GM12878 (cell line): ENCODE results near the gene TRAF3IP3. TPM values are rescaled to one million over a fixed set of nuclear protein-coding genes. Genes with fewer than 3 reads are reported as not detected.

Experiments used
- ATAC-seq: fragments of 200-7000 bp; cut with Tn5 transposase; 3 replicates; pipeline ENCODE4 v1.9.1; 2020; ENCODE audit warnings: mild to moderate bottlenecking, moderate library complexity
- BruUV-seq: library from RNA; stranded (reverse); fragments of 400-500 nt; replicated peaks from 2 replicates; lab custom pipeline; 2021; lab: Mats Ljungman, UMichigan
- CTCF ChIA-PET: fragments of 300-600 bp; sonication (Branson Sonifier 250); formaldehyde crosslinking; extraction: SDS; loops from one replicate; lab custom pipeline; 2021; ENCODE audit warnings: inconsistent platforms; lab: Yijun Ruan, JAX
- POLR2A ChIA-PET: fragments of 350-600 bp; formaldehyde crosslinking; extraction: SDS; loops from one replicate; lab custom pipeline; 2021; ENCODE audit warnings: inconsistent platforms; lab: Charles Lee
- RAD21 ChIA-PET: fragments of 300-600 bp; sonication (Branson Sonifier 250); formaldehyde crosslinking; loops from one replicate; lab custom pipeline; 2023; ENCODE audit warnings: antibody characterized with exemption; ENCODE audit not compliant: unreplicated experiment; lab: Charles Lee
- SMC1A ChIA-PET: fragments of 300-600 bp; sonication (Branson Sonifier 250); formaldehyde crosslinking; loops from one replicate; lab custom pipeline; 2023; ENCODE audit not compliant: unreplicated experiment, uncharacterized antibody; lab: Charles Lee
- DNase-seq: peaks from one replicate; pipeline ENCODE4 v3.0.0-alpha.2; 2011; ENCODE audit warnings: low read depth, low spot score
- FAIRE-seq: peaks from 3 replicates; lab custom pipeline; 2011; peaks lifted over from hg19 to GRCh38; lab: Jason Lieb, UNC
- H2AFZ ChIP-seq: 2 replicates; pipeline ENCODE4 v1.6.0; 2011; ENCODE audit warnings: low read depth, low read length, control low read depth; ENCODE audit not compliant: control insufficient read depth
- H3K27ac ChIP-seq: 2 replicates; pipeline ENCODE4 v1.5.1; 2011; ENCODE audit warnings: control low read depth; ENCODE audit not compliant: control insufficient read depth, insufficient read depth
- H3K27me3 ChIP-seq, 2 experiments: replicated peaks in 1 of 2; 2 replicates each; pipeline versions ENCODE4 v1.6.0 to v1.6.1; 2011; ENCODE audit warnings: low read length in 1 of 2; ENCODE audit not compliant: control insufficient read depth in 2 of 2, insufficient read depth in 2 of 2
- H3K36me3 ChIP-seq, 2 experiments: 2 replicates each; pipeline ENCODE4 v1.5.1; 2011; ENCODE audit warnings: low read length in 1 of 2; ENCODE audit not compliant: control insufficient read depth in 2 of 2, insufficient read depth in 2 of 2
- H3K4me1 ChIP-seq: 2 replicates; pipeline ENCODE4 v1.6.1; 2011; ENCODE audit warnings: mild to moderate bottlenecking, low read length, moderate library complexity, mixed read lengths; ENCODE audit not compliant: control insufficient read depth, insufficient read depth
- H3K4me2 ChIP-seq: 2 replicates; pipeline ENCODE4 v1.6.0; 2011; ENCODE audit warnings: control low read depth; ENCODE audit not compliant: control insufficient read depth, insufficient read depth
- H3K4me3 ChIP-seq: fragments of 200-600 bp; sonication (generic); 2 replicates; pipeline ENCODE4 v1.5.1; 2016
- H3K79me2 ChIP-seq: 2 replicates; pipeline ENCODE4 v1.6.0; 2011; ENCODE audit warnings: low read length; ENCODE audit not compliant: control insufficient read depth, insufficient read depth
- H3K9ac ChIP-seq: 2 replicates; pipeline ENCODE4 v1.8.0; 2011; ENCODE audit warnings: low read length, control low read depth, mixed read lengths; ENCODE audit not compliant: control insufficient read depth, insufficient read depth
- H3K9me3 ChIP-seq: replicated peaks from 3 replicates; pipeline ENCODE4 v1.5.1; 2011; ENCODE audit warnings: mild to moderate bottlenecking, low read length; ENCODE audit not compliant: control insufficient read depth, insufficient read depth
- H4K20me1 ChIP-seq: 2 replicates; pipeline ENCODE4 v1.6.0; 2011; ENCODE audit not compliant: control insufficient read depth, insufficient read depth
- BHLHE40 ChIP-seq, 2 experiments: fragments of 450-650 bp in 1 of 2; IDR thresholded peaks; 2 replicates each; pipeline ENCODE4 v1.6.1; 2011 to 2017; ENCODE audit warnings: low read depth in 2 of 2, borderline replicate concordance in 1 of 2, improper control_type of control experiment in 1 of 2, low read length in 1 of 2, mild to moderate bottlenecking in 1 of 2
- CBX3 ChIP-seq: fragments of 200-600 bp; sonication (generic); IDR thresholded peaks from 2 replicates; pipeline ENCODE4 v1.6.1; 2016; ENCODE audit warnings: low read depth, borderline replicate concordance
- CHD2 ChIP-seq: IDR thresholded peaks from 2 replicates; pipeline ENCODE4 v1.6.1; 2011; ENCODE audit warnings: low read depth, low read length, improper control_type of control experiment, borderline replicate concordance
- CTCF ChIP-seq, 3 experiments: IDR thresholded peaks in 2 of 3; conservative IDR thresholded peaks in 1 of 3; 2 replicates each; pipeline ENCODE4 v1.5.1; 2011; ENCODE audit warnings: low read depth in 3 of 3, low read length in 3 of 3, mild to moderate bottlenecking in 3 of 3, control low read depth in 2 of 3, moderate library complexity in 2 of 3, inconsistent platforms in 1 of 3, mixed read lengths in 1 of 3; ENCODE audit not compliant: control insufficient read depth in 2 of 3, insufficient read depth in 1 of 3; ENCODE audit errors: extremely low read depth in 1 of 3
- FOXM1 ChIP-seq: IDR thresholded peaks from 2 replicates; pipeline ENCODE4 v1.6.1; 2012; ENCODE audit warnings: low read depth, mild to moderate bottlenecking, inconsistent platforms, low read length, moderate library complexity
- IKZF1 ChIP-seq: fragments of 450-650 bp; conservative IDR thresholded peaks from 2 replicates; pipeline ENCODE4 v1.6.1; 2017; ENCODE audit warnings: antibody characterized with exemption, mild to moderate bottlenecking
- IRF5 ChIP-seq: fragments of 450-650 bp; IDR thresholded peaks from 2 replicates; pipeline ENCODE4 v1.6.1; 2017; ENCODE audit warnings: borderline replicate concordance
- NKRF ChIP-seq: fragments of 450-650 bp; conservative IDR thresholded peaks from 2 replicates; pipeline ENCODE4 v1.6.1; 2017; ENCODE audit warnings: mild to moderate bottlenecking, moderate library complexity
- NR2C1 ChIP-seq: fragments of 450-650 bp; IDR thresholded peaks from 2 replicates; pipeline ENCODE4 v1.6.1; 2017; ENCODE audit warnings: antibody characterized with exemption, mild to moderate bottlenecking, moderate library complexity
- NR2F1 ChIP-seq: fragments of 450-650 bp; conservative IDR thresholded peaks from 2 replicates; pipeline ENCODE4 v1.6.1; 2017; ENCODE audit warnings: mild to moderate bottlenecking
- RELA ChIP-seq: fragments of 450-650 bp; IDR thresholded peaks from 2 replicates; pipeline ENCODE4 v1.8.0; 2014; ENCODE audit warnings: borderline replicate concordance; ENCODE audit not compliant: partially characterized antibody
- SIN3A ChIP-seq: IDR thresholded peaks from 2 replicates; pipeline ENCODE4 v1.6.1; 2012; ENCODE audit warnings: low read depth, low read length, improper control_type of control experiment
- SMAD1 ChIP-seq: fragments of 450-650 bp; IDR thresholded peaks from 2 replicates; pipeline ENCODE4 v1.6.1; 2018; ENCODE audit warnings: mild to moderate bottlenecking, low read depth; ENCODE audit not compliant: partially characterized antibody
- SMARCA5 ChIP-seq: fragments of 450-650 bp; IDR thresholded peaks from 2 replicates; pipeline ENCODE4 v1.6.1; 2017; ENCODE audit warnings: mild to moderate bottlenecking
- STAT1 ChIP-seq: fragments of 450-650 bp; conservative IDR thresholded peaks from 2 replicates; pipeline ENCODE4 v1.6.1; 2014; ENCODE audit warnings: antibody characterized with exemption, mild to moderate bottlenecking
- TCF7 ChIP-seq: IDR thresholded peaks from 2 replicates; pipeline ENCODE4 v1.6.1; 2014; ENCODE audit warnings: antibody characterized with exemption, borderline replicate concordance
- USF1 ChIP-seq: IDR thresholded peaks from 2 replicates; pipeline ENCODE4 v1.6.1; 2011; ENCODE audit warnings: borderline replicate concordance, low read depth, mild to moderate bottlenecking, moderate library complexity, mixed read lengths, low read length; ENCODE audit not compliant: insufficient read depth; ENCODE audit errors: extremely low read length
- YY1 ChIP-seq: IDR thresholded peaks from 2 replicates; pipeline ENCODE4 v1.6.1; 2011; ENCODE audit warnings: low read depth, mild to moderate bottlenecking, low read length
- ZNF622 ChIP-seq: fragments of 450-650 bp; IDR thresholded peaks from 2 replicates; pipeline ENCODE4 v1.6.1; 2017; ENCODE audit warnings: mild to moderate bottlenecking, inconsistent platforms
- WGBS: methylation state at CpG from one replicate; pipeline ENCODE4 v1.1.6; 2016; ENCODE audit warnings: low lambda C conversion rate; ENCODE audit not compliant: insufficient replicate concordance, insufficient coverage; ENCODE audit errors: missing lambda C conversion rate; 5-methylcytosine and 5-hydroxymethylcytosine counted together
- in situ Hi-C: fragments of 300-500 bp; cut with MboI; formaldehyde crosslinking; loops from 9 replicates; pipeline ENCODE4 v1.14.3; 2018; ENCODE audit warnings: mixed read lengths
- intact Hi-C: fragments of 100-400 bp; cut with micrococcal nuclease; formaldehyde crosslinking; loops from one replicate; pipeline ENCODE4 v1.14.2; 2022; ENCODE audit not compliant: unreplicated experiment
- polyA plus RNA-seq, 11 experiments: library from polyadenylated mRNA; depleted of rRNA in 4 of 11; unstranded in 6 of 11; stranded (reverse) in 5 of 11; fragments of >200 nt; fragmentation: Nextera tagmentation in 4 of 11; fragmentation: Illumina TruSeq in 1 of 11; extraction: Ambion mirVana in 4 of 11; extraction: Trizol in 1 of 11; gene quantifications; 1 replicate in 1 of 11; 2 replicates in 10 of 11; pipeline versions ENCODE4 v1.2.1 to v1.2.3, GENCODE V29; 2011 to 2016; ENCODE audit warnings: inconsistent platforms in 2 of 11, missing spikeins in 2 of 11, low read depth in 1 of 11
- total RNA-seq, 4 experiments: library from RNA; depleted of rRNA in 3 of 4; stranded (reverse); fragments of >200 nt in 3 of 4; fragmentation: Illumina TruSeq in 1 of 4; extraction: Trizol in 1 of 4; gene quantifications; 2 replicates each; pipeline versions ENCODE4 v1.2.1 to v1.2.3, GENCODE V29; 2013 to 2021

The TRAF3IP3 gene
- total and polyA plus RNA-seq, 10 of the 15 experiments (the other 5 are each of a cell fraction or from before 2014, with no cell fraction given) = 61.6 to 121 (median 96.5) TPM

GRCh38 chr1:209752890-209753289 lies 3.0 kb upstream of the TRAF3IP3 start:
- Histone ChIP-seq H3K27ac (no peak overlapping the region), H3K27me3 (no peaks in the 10 kb centered on the region), H3K4me1 (peaks cover 63% of the 10 kb centered on the region), H3K36me3 (no peaks in the 10 kb centered on the region), H3K4me3 (no peak overlapping the region), H3K9ac (no peak overlapping the region), H4K20me1 (no peaks in the 10 kb centered on the region), H2AFZ (no peak overlapping the region), H3K9me3 (no peaks in the 10 kb centered on the region), H3K4me2 (no peak overlapping the region), H3K79me2 (peaks cover 18% of the 10 kb centered on the region)
- BruUV-seq = no TSS peak
- no peak for DNase-seq
- RAD21 ChIA-PET = interaction anchor here (1.9 to 12.6 kb wide), 2 partner anchors 15 to 71 kb away, joined by 6 to 188 read pairs; no protein-coding TSS in a partner anchor
- WGBS = 96% methylated on average over 3 of the region's 3 CpGs
- intact Hi-C loops (loop anchor here (1.0 to 10.0 kb wide), 2 partner anchors 15 to 582 kb away; no protein-coding TSS in a partner anchor), in situ Hi-C loops (no loop called here)
- POLR2A ChIA-PET = interaction anchor here (9.1 kb wide), 1 partner anchor 15 kb away, joined by 107 read pairs; no protein-coding TSS in a partner anchor
- TF ChIP-seq USF1 (no peak), RELA (no peak), NKRF (no peak), CBX3 (no peak), SMAD1 (no peak), FOXM1 (no peak), YY1 (no peak), SIN3A (no peak), SMARCA5 (no peak), CHD2 (no peak), STAT1 (no peak), IRF5 (no peak), ZNF622 (no peak), NR2F1 (no peak), TCF7 (no peak), CTCF (IDR thresholded peaks at IDR 0.05 in 2 of 3, conservative IDR thresholded peaks at IDR 0.05 in 1 of 3; ENCODE audit: control insufficient read depth in 2 of 3, extremely low read depth in 1 of 3, insufficient read depth in 1 of 3, low read depth in 3 of 3, low read length in 3 of 3) (no peak), NR2C1 (no peak), IKZF1 (no peak), BHLHE40 (IDR thresholded peaks at IDR 0.05; ENCODE audit: borderline replicate concordance in 1 of 2, low read depth in 2 of 2, low read length in 1 of 2) (no peak)
- no peak for FAIRE-seq
- CTCF ChIA-PET = interaction anchor here (0.6 to 8.8 kb wide), 11 partner anchors 15 to 553 kb away, joined by 3 to 117 read pairs (median 3); no protein-coding TSS in a partner anchor
- no peak for ATAC-seq
- SMC1A ChIA-PET = interaction anchor here (0.8 to 13.9 kb wide), 10 partner anchors 9 to 187 kb away, joined by 3 to 282 read pairs (median 4); no protein-coding TSS in a partner anchor
